ENCODE results near the gene GSTT2.
"Not testable (repeated sequence)": the region's sequence is repeated elsewhere in the genome, so short reads cannot be mapped to it uniquely, and the experiment has no call there.

GSTT2 gene

GRCh38 chr22:23974836-23975352, 5.0 kb upstream of the GSTT2 start:
- not testable (repeated sequence) for H4K20me1 ChIP-seq (ENCODE audit: insufficient read depth, low read length); H3K4me2 ChIP-seq (ENCODE audit: low read length); H3K79me2 ChIP-seq (ENCODE audit: insufficient read depth, low read length); H3K9me2 ChIP-seq (ENCODE audit: low read depth, low read length); H3K9me3 ChIP-seq (ENCODE audit: low read length); H3F3A ChIP-seq (ENCODE audit: insufficient read depth, low read length); H3K27ac ChIP-seq (ENCODE audit: low read depth, low read length, poor library complexity, severe bottlenecking); H3K4me3 ChIP-seq (ENCODE audit: low read depth, low read length, poor library complexity, severe bottlenecking); H2AFZ ChIP-seq (ENCODE audit: low read length); H3K9ac ChIP-seq (ENCODE audit: low read length); H3K27me3 ChIP-seq (ENCODE audit: insufficient read depth, low read length); H3K4me1 ChIP-seq (ENCODE audit: insufficient read depth, low read length, severe bottlenecking)
- H3K36me3 ChIP-seq (ENCODE audit: insufficient read depth, low read length): peaks cover 22% of the 10 kb centered on the region

DNA sequence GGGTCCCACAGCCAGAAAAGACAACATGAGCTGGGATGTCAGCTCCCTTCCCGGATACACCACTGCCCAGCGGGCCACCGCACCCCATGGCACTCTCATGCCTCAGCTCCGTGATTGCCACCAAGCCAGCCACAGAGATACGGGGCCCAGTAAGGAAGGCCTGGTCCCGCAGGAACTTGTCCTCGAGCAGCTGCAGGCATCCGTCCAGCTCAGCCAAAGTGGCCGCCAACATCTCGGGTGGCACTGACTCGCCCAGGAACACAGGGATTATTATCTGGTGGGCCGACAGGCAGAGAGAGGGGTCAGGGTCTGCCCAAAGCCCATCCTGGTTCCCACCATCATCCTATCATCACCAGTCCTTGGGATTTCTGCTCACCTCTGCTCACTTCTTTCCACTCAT, 2.6 kb upstream of the GSTT2 start:
- not testable (repeated sequence) for H3K9me2 ChIP-seq (ENCODE audit: low read depth, low read length); H3K4me2 ChIP-seq (ENCODE audit: low read length); H3K4me1 ChIP-seq (ENCODE audit: insufficient read depth, low read length, severe bottlenecking); H3F3A ChIP-seq (ENCODE audit: insufficient read depth, low read length); H2AFZ ChIP-seq (ENCODE audit: low read length); H3K79me2 ChIP-seq (ENCODE audit: insufficient read depth, low read length); H3K4me3 ChIP-seq (ENCODE audit: low read depth, low read length, poor library complexity, severe bottlenecking); H3K27ac ChIP-seq (ENCODE audit: low read depth, low read length, poor library complexity, severe bottlenecking); H3K27me3 ChIP-seq (ENCODE audit: insufficient read depth, low read length); H4K20me1 ChIP-seq (ENCODE audit: insufficient read depth, low read length); H3K9me3 ChIP-seq (ENCODE audit: low read length); H3K36me3 ChIP-seq (ENCODE audit: insufficient read depth, low read length); H3K9ac ChIP-seq (ENCODE audit: low read length)

- H3K9ac ChIP-seq (ENCODE audit: low read length); H3K4me1 ChIP-seq (ENCODE audit: insufficient read depth, low read length, severe bottlenecking); H3K36me3 ChIP-seq (ENCODE audit: insufficient read depth, low read length); H3K9me3 ChIP-seq (ENCODE audit: low read length); H4K20me1 ChIP-seq (ENCODE audit: insufficient read depth, low read length); H3F3A ChIP-seq (ENCODE audit: insufficient read depth, low read length); H2AFZ ChIP-seq (ENCODE audit: low read length); H3K9me2 ChIP-seq (ENCODE audit: low read depth, low read length); H3K27ac ChIP-seq (ENCODE audit: low read depth, low read length, poor library complexity, severe bottlenecking); H3K27me3 ChIP-seq (ENCODE audit: insufficient read depth, low read length); H3K4me3 ChIP-seq (ENCODE audit: low read depth, low read length, poor library complexity, severe bottlenecking); H3K79me2 ChIP-seq (ENCODE audit: insufficient read depth, low read length); H3K4me2 ChIP-seq (ENCODE audit: low read length): not testable (repeated sequence)
Measured at GRCh38 chr22:23980567-23980966, 633 bp downstream of the GSTT2 start.

GRCh38 chr22:23984430-23984829, 4.5 kb downstream of the GSTT2 start:
- Histone ChIP-seq H3K9me2 (ENCODE audit: low read depth, low read length) (no peaks in the 10 kb centered on the region), H3F3A (ENCODE audit: insufficient read depth, low read length) (no peaks in the 10 kb centered on the region), H3K27ac (ENCODE audit: low read depth, low read length, poor library complexity, severe bottlenecking) (no peak overlapping the region), H3K79me2 (ENCODE audit: insufficient read depth, low read length) (no peaks in the 10 kb centered on the region), H2AFZ (ENCODE audit: low read length) (no peak overlapping the region), H3K4me1 (ENCODE audit: insufficient read depth, low read length, severe bottlenecking) (no peaks in the 10 kb centered on the region), H4K20me1 (ENCODE audit: insufficient read depth, low read length) (no peaks in the 10 kb centered on the region), H3K9ac (ENCODE audit: low read length) (no peak overlapping the region), H3K4me3 (ENCODE audit: low read depth, low read length, poor library complexity, severe bottlenecking) (no peak overlapping the region), H3K4me2 (ENCODE audit: low read length) (no peak overlapping the region), H3K36me3 (ENCODE audit: insufficient read depth, low read length) (no peaks in the 10 kb centered on the region), H3K27me3 (ENCODE audit: insufficient read depth, low read length) (no peaks in the 10 kb centered on the region), H3K9me3 (ENCODE audit: low read length) (no peaks in the 10 kb centered on the region)
- TF ChIP-seq CTCF (IDR thresholded peaks at IDR 0.05; ENCODE audit: low read length) (no peak), EZH2 (IDR thresholded peaks at IDR 0.05; ENCODE audit: borderline replicate concordance, low read length) (no peak)

- H3K79me2 ChIP-seq (ENCODE audit: insufficient read depth, low read length); H3K4me2 ChIP-seq (ENCODE audit: low read length); H3F3A ChIP-seq (ENCODE audit: insufficient read depth, low read length); H3K9me3 ChIP-seq (ENCODE audit: low read length); H3K27me3 ChIP-seq (ENCODE audit: insufficient read depth, low read length); H3K9me2 ChIP-seq (ENCODE audit: low read depth, low read length); H3K9ac ChIP-seq (ENCODE audit: low read length); H3K4me1 ChIP-seq (ENCODE audit: insufficient read depth, low read length, severe bottlenecking); H3K36me3 ChIP-seq (ENCODE audit: insufficient read depth, low read length); H3K4me3 ChIP-seq (ENCODE audit: low read depth, low read length, poor library complexity, severe bottlenecking); H2AFZ ChIP-seq (ENCODE audit: low read length); H4K20me1 ChIP-seq (ENCODE audit: insufficient read depth, low read length); H3K27ac ChIP-seq (ENCODE audit: low read depth, low read length, poor library complexity, severe bottlenecking): not testable (repeated sequence)
Measured at GRCh38 chr22:23986089-23986488, 6.2 kb downstream of the GSTT2 start.

DNA sequence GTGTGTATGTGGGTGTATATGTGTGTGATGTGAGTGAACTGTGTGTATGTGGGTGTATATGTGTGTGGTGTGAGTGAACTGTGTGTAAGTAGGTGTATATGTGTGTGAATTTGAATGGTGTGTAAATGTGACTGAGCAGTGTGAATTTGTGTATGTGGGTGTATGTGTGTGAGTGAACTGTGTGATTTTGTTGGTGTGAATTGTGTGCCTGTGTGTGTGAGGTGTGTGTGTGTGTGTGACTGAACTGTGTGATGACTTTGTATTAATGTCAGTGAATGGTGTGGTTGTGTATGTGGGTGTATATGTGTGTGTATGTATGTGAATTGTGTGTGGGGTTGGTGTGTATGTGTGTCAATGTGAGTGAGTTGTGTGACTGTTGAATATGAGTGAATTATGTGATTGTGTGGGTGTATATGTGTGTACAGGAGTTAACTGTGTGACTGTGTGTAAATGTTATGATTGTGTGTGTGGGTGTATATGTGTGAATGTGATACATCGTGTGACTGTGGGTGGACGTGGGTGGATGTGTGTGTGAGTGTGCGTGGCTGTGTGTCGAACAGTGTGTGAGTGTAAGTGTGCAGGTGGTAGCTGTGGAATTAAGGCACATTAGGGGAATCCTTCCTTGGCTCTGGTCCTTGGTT, 6.7 kb downstream of the GSTT2 start:
- not testable (repeated sequence) for H3K27ac ChIP-seq (ENCODE audit: low read depth, low read length, poor library complexity, severe bottlenecking); H3K36me3 ChIP-seq (ENCODE audit: insufficient read depth, low read length); H2AFZ ChIP-seq (ENCODE audit: low read length); H4K20me1 ChIP-seq (ENCODE audit: insufficient read depth, low read length); H3K4me1 ChIP-seq (ENCODE audit: insufficient read depth, low read length, severe bottlenecking); H3K27me3 ChIP-seq (ENCODE audit: insufficient read depth, low read length); H3K9me2 ChIP-seq (ENCODE audit: low read depth, low read length); H3K4me2 ChIP-seq (ENCODE audit: low read length); H3K79me2 ChIP-seq (ENCODE audit: insufficient read depth, low read length); H3F3A ChIP-seq (ENCODE audit: insufficient read depth, low read length); H3K9me3 ChIP-seq (ENCODE audit: low read length); H3K4me3 ChIP-seq (ENCODE audit: low read depth, low read length, poor library complexity, severe bottlenecking); H3K9ac ChIP-seq (ENCODE audit: low read length)

GRCh38 chr22:23989583-23990244, 9.8 kb downstream of the GSTT2 start:
- not testable (repeated sequence) for H3K9me3 ChIP-seq (ENCODE audit: low read length); H3K4me2 ChIP-seq (ENCODE audit: low read length); H3K9me2 ChIP-seq (ENCODE audit: low read depth, low read length); H3K27me3 ChIP-seq (ENCODE audit: insufficient read depth, low read length); H3K4me1 ChIP-seq (ENCODE audit: insufficient read depth, low read length, severe bottlenecking); H3K79me2 ChIP-seq (ENCODE audit: insufficient read depth, low read length); H3K9ac ChIP-seq (ENCODE audit: low read length); H3K4me3 ChIP-seq (ENCODE audit: low read depth, low read length, poor library complexity, severe bottlenecking); H3K36me3 ChIP-seq (ENCODE audit: insufficient read depth, low read length); H3K27ac ChIP-seq (ENCODE audit: low read depth, low read length, poor library complexity, severe bottlenecking); H2AFZ ChIP-seq (ENCODE audit: low read length); H3F3A ChIP-seq (ENCODE audit: insufficient read depth, low read length); H4K20me1 ChIP-seq (ENCODE audit: insufficient read depth, low read length)
